ENCODE data around the gene SV2B. TPM values are rescaled to one million over a fixed set of nuclear protein-coding genes. Genes with fewer than 3 reads are reported as not detected.

Gene SV2B
- total and polyA plus RNA-seq, 8 donors = 0.53 to 11.3 (median 5.2) TPM

GRCh38 chr15:91261345-91261744 is 161.3 kb downstream of the SV2B start:
- intact Hi-C loops (cut with DNase I) = no loop called here
- no peaks in the 10 kb centered on the region for H3K36me3 ChIP-seq

GRCh38 chr15:91263632-91264531 is 163.8 kb downstream of the SV2B start:
- FAIRE-seq = no peak
- no peaks in the 10 kb centered on the region for H3K36me3 ChIP-seq
- intact Hi-C loops (cut with DNase I) = no loop called here

More at GRCh38 chr15:91261345-91261744, 161.3 kb downstream of the SV2B start:
- no peak overlapping the region for H3K4me3 ChIP-seq
- TF ChIP-seq, protein P1, sequence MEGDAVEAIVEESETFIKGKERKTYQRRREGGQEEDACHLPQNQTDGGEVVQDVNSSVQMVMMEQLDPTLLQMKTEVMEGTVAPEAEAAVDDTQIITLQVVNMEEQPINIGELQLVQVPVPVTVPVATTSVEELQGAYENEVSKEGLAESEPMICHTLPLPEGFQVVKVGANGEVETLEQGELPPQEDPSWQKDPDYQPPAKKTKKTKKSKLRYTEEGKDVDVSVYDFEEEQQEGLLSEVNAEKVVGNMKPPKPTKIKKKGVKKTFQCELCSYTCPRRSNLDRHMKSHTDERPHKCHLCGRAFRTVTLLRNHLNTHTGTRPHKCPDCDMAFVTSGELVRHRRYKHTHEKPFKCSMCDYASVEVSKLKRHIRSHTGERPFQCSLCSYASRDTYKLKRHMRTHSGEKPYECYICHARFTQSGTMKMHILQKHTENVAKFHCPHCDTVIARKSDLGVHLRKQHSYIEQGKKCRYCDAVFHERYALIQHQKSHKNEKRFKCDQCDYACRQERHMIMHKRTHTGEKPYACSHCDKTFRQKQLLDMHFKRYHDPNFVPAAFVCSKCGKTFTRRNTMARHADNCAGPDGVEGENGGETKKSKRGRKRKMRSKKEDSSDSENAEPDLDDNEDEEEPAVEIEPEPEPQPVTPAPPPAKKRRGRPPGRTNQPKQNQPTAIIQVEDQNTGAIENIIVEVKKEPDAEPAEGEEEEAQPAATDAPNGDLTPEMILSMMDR (IDR thresholded peaks at IDR 0.05) = no peak
- DNase-seq (no peak), FAIRE-seq (no peak), ATAC-seq (no peak)
- H3K27me3 ChIP-seq = peaks cover 0 to 5% (median 0%) of the 10 kb centered on the region in 4 donors
- no peak overlapping the region for H3K27ac ChIP-seq
- H3K9me3 ChIP-seq = no peaks in the 10 kb centered on the region
- H3K4me1 ChIP-seq = no peaks in the 10 kb centered on the region

DNA sequence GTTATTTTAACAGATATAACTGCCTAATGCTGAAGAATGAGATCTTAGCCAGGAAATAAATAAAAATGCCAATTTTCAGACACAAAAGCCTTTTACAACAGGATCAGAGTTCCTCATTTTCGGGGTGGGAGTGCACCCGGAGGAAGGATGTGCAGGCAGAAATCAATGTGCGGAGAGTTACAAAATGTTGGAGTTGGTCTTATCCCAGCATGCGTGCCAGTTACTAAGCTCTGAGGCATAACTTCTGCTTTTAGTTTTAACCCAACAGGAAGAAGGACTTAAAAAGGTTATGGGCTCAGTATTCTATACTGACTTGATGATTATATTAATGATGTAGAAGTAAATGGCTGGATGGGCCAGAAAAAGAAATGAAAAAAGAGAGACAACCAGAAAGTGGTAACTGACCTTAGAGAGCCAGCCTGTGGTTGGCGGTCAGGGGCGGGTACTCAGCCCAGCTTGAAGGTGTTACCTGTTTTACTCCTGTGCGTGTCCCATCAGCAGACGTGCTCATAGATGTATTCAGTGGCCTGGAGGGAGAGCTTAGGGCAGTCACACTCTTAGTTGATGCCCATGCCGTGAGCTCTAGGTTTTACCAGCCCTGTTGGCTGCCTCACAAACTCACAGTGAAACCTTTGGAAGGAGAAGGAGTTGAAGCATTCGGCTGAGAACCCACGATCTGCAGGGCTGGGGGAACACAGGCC is 164.7 kb downstream of the SV2B start:
- Histone ChIP-seq H3K27ac (no peak overlapping the region), H3K4me3 (no peak overlapping the region), H3K27me3 (no peaks in the 10 kb centered on the region), H3K4me1 (no peaks in the 10 kb centered on the region), H3K9me3 (no peaks in the 10 kb centered on the region), H3K36me3 (no peaks in the 10 kb centered on the region)
- TF ChIP-seq, protein P1 (IDR thresholded peaks at IDR 0.05) = no peak
- DNase-seq (no peak), ATAC-seq (peak in 2 of 4 donors; percentile 53 to 63), FAIRE-seq (no peak)
- intact Hi-C loops (cut with DNase I) = loop anchor here in 1 of 3 donors (5.0 kb wide), 1 partner anchor 212 kb away; no protein-coding TSS in a partner anchor
- 68 to 77% methylated on average over 11 of the region's 11 CpGs for WGBS, 2 donors

More at GRCh38 chr15:91263632-91264531, 163.8 kb downstream of the SV2B start:
- Histone ChIP-seq H3K27ac (no peak overlapping the region), H3K4me3 (no peak overlapping the region), H3K9me3 (no peaks in the 10 kb centered on the region), H3K4me1 (no peaks in the 10 kb centered on the region), H3K27me3 (no peaks in the 10 kb centered on the region)
- DNase-seq (no peak), ATAC-seq (peak in 3 of 4 donors; percentile 53 to 71 (median 55))
- 58 to 70% methylated on average over 15 of the region's 15 CpGs for WGBS, 2 donors
- TF ChIP-seq, protein P1 (IDR thresholded peaks at IDR 0.05) = no peak

DNA sequence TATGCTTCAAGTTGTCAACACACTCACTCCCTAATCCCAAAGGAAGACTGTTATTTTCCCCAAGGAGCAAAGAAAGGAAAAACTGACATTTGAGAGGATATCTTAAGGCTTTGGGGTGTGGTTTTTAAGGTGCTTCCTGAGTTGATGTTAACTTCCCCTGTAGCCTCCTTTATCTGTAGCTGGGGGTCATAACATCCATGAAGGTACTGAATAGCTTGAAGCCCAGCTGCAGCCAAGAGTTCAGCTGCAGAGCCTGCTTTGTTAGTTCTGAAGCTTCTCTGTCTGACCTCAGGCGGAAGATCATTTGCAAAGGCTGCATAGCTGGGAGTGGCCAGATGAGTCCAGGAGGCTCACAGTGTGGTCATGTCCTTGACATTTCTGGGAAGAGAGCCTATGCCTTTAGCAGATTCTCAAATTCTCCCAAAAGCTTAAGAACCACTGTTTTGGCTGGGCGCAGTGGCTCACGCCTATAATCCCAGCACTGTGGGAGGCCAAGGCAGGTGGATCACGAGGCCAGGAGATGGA is 165.4 kb downstream of the SV2B start:
- no peak for FAIRE-seq
- WGBS, 2 donors = 80 to 92% methylated on average over 4 of the region's 4 CpGs
- no peak overlapping the region for H3K27ac ChIP-seq
- no peaks in the 10 kb centered on the region for H3K27me3 ChIP-seq
- TF ChIP-seq, protein P1 (IDR thresholded peaks at IDR 0.05) = no peak
- intact Hi-C loops (cut with DNase I) = loop anchor here in 1 of 3 donors (5.0 kb wide), 1 partner anchor 213 kb away; no protein-coding TSS in a partner anchor
- H3K9me3 ChIP-seq = no peaks in the 10 kb centered on the region
- no peaks in the 10 kb centered on the region for H3K4me1 ChIP-seq
- H3K4me3 ChIP-seq = no peak overlapping the region
- H3K36me3 ChIP-seq = no peaks in the 10 kb centered on the region
- no peak for DNase-seq
- ATAC-seq = no peak
